Measurements from ENCODE around the gene DHX32.

DNA sequence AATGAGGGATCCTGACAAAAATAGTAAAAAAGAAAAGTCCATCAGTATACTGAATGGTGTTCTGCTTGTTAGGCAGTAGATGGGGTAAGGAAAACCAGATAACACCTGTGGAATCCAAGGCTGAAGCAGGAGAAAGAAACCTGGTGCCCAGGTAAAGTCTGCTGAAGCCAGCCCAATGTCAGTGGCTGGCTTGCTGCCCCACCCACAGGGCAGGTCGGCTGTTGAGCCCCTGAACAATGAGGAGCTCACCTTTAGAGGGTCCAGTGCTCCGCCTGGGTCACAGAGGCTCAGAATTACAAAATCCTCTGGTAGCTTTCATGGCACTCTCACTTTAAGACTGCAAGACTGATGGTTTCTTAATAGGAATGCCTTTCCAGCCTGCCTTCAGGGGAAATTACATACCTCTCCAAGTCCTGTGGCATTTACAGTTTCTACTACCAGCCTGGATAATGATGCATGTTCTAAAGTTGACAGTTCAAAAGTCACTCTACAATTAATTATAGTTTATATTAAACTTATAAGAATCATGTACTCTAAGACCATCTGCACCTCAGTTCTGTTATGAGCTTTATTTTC is 23.8 kb downstream of the DHX32 start:
- no peak for TF ChIP-seq ZFP30 (CRISPR knock-in tag; IDR thresholded peaks at IDR 0.05)
- no peak for TF ChIP-seq CSDC2 (CRISPR knock-in tag; IDR thresholded peaks at IDR 0.05)
- TF ChIP-seq POU6F1 (CRISPR knock-in tag; IDR thresholded peaks at IDR 0.05; ENCODE audit: borderline replicate concordance, low read depth): no peak
- TF ChIP-seq ZNF70 (CRISPR knock-in tag; IDR thresholded peaks at IDR 0.05): no peak
- TF ChIP-seq ARNTL (CRISPR knock-in tag; IDR thresholded peaks at IDR 0.05; ENCODE audit: borderline replicate concordance, low read depth): no peak

Measured in SK-N-SH treated with all-trans-retinoic acid at 6 μM for 48 hours (cell line).